Stimulated activated CD4-positive, alpha-beta T cell treated with anti-CD3 and anti-CD28 coated beads, Interleukin-4, amount 100 ng/mL, for 4 hours (primary cell): Measurements from ENCODE around the gene MIA.
A peak's percentile ranks its signal among the peaks of the same experiment; 100 is the strongest.
"Not testable (repeated sequence)": the region's sequence is repeated elsewhere in the genome, so short reads cannot be mapped to it uniquely, and the experiment has no call there.

ENCODE experiments used
- DNase-seq, 2 experiments: peaks; one replicate each; pipeline ENCODE4 v3.0.0-alpha.2; 2020

Gene MIA

DNA sequence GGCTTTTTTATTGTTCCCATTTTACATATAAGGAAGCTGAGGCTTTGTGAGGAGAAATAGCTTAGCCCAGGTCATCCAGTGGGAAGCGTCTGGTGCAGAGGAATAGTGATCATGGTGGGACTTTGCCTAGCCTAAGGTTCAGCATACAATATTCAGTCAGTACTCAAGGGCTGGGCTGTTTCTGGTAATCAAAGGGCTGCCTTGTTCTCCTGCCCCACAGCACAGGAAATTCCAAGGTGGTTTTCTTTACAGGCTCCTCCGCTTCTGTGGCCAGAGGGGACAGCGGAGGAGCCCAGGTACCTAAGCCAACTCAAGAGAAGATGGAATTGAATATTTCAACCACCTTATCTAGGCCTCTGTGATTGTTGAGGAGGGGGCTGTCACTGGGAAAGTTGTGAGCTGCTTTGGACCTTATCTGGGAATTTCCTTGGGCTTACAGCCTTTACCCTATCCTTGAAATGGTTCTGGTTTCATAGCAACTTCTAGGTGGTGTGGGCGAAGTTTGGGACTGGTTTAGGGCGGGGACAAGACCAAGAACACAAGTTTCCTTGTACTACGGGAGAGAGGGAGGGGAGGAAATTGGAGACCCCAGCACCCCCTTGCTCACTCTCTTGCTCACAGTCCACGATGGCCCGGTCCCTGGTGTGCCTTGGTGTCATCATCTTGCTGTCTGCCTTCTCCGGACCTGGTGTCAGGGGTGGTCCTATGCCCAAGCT is at the start of gene MIA:
TSS of gene MIA (plus strand) at position 606 of the 716 bp plus-strand sequence. CDS start at position 628, 22 bp downstream.
- DNase-seq = no peak

DNA sequence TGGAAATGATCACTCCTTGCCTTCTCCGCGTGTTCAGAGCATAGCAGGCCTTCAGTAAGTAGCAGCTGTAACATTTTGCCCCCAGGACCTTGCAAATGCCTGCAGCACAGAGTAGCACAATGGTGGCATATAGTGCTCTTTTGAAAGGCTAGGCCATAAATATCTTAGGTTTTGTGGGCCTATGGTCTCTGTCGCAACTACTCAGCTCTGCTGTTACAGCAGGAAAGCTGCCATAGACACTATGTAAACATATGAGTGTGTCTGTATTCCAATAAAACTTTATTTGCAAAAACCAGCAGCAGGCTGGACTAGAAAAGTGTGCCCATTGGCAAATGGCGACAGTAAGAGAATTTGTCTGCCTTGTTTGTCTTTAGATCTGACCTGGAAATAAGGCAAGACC is 49.0 kb upstream of the MIA start:
- DNase-seq = no peak

GRCh38 chr19:40730065-40730464 is 45.3 kb upstream of the MIA start:
- DNase-seq = not testable (repeated sequence)

DNA sequence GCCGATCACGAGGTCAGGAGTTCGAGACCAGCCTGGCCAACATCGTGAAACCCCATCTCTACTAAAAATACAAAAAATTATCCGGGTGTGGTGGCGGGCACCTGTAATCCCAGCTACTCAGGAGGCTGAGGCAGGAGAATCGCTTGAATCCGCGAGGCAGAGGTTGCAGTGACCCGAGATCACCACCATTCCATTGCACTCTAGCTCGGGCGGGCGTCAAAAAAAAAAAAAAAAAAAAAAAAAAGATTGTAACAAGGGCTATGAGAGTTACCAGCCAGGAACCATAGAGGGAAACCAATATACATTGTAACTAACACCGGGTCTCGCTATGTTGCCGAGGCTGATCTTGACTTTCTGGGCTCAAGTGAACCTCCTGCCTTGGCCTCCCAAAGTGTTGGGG is 43.0 kb upstream of the MIA start:
- not testable (repeated sequence) for DNase-seq

DNA sequence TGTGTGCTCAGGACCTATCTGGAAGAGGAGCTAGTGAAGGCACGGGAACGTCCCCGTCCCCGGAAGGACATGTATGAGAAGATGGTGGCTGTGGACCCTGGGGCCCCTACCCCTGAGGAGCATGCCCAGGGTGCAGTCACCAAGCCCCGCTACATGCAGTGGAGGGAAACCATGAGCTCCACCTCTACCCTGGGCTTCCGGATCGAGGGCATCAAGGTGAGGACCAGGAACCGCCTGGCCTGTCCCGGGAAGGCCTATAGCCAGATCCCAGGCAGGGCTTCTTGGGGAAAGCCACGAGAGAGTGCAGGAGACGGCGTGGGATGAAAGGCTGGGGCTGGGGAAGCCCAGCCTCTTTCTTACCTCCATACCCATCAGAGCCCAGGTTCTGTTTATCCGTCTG is 42.2 kb upstream of the MIA start:
- DNase-seq = no peak

- no peak for DNase-seq
Observed at GRCh38 chr19:40735013-40735771, 40.1 kb upstream of the MIA start.

DNA sequence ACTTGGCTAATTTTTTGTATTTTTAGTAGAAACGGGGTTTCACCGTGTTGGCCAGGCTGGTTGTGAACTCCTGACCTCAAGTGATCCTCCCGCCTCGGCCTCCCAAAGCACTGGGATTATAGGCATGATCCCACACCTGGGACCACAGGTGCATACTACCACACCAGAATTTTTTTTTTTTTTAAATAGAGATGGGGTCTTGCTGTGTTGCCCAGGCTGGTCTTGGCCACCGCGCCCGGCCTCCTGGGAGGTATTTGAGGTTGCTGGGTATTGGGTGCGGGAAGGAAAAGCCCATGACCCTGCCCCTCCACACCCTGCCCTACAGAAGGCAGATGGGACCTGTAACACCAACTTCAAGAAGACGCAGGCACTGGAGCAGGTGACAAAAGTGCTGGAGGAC is 38.7 kb upstream of the MIA start:
- no peak for DNase-seq

DNA sequence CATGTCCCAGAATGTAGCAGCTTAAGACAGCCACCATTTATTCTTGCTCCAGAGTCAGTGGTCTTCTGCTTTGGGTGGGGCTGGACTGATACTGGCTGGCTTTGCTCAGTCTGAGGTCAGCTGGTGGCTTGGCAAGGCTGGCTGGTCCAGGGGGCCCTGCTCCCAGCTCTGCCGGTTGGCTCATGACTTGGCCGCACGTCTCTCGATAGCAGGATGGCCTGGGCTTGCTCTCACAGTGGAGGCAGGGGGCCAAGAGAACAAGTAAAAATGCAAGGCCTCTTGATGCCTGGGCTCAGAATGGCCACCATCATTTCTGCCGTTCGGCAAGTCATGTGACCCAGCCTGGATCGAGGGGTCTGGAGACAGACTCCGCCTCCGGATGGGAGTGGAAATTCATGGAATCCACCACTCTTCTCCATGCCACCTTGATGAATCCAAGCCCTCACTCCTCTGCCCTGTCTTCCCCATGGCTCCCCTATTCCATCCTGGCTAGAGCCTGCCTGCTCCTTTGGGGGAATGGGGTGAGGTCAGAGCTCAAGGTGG is 38.1 kb upstream of the MIA start:
- DNase-seq = no peak

- DNase-seq = no peak
Observed at GRCh38 chr19:40739030-40739839, 36.1 kb upstream of the MIA start.

DNA sequence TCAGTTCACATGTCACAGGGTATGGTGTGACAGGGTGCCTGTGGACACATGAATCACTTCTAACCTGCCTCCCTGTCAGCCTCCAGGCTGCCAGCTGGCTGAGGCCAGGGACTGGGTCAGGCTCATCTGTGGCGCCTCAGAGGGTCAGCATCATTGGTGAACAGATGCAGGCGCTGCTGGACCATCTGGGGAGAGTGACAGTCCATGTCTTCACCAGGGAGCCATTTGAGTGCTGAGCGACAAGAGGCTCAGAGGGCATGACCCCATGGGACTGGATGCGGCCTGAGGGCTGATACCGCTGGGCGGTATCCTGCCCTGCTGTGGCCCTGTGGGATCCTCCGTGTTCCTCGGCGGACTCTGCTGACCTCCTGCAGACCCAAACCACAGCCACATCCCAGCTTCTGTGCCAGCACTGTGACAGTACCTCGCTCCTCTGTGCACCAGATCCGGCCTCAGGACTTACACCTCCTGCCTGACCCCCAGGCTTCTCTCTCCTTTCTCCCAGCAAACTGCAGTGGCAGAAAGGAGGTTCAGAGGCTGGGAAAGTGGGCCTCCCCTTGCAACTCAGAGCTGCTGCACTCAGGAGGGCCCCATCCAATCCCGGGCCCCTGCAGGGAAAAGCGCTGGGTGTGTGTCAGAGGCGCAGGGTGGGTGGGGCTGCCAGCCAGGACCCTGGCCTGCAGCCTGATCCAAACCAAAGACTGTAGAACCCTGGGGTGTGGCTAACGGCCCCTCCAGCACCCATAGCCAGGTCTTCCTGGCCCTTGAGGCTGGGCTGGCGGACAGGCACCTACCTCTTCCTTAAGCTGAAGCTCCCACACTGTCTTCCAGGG is 35.2 kb upstream of the MIA start:
- no peak for DNase-seq

DNA sequence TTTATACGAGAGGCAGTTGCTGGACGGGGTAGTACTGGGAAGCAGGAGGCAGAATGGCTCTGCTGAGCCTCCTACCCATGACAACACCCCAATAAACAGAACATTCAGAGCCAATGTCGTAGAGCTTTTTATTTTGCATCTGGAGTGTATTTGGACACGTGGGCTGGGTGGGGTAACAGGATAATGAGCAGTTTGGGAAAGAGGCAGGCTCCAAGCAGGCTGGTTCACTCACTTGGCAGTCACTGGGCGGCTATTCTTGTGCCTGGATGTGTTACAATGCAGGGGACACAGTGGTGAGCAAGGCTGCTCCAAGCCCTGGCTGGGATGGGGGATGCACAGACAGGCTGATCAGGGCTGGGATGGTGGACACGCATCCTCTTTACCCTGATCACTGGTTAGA is 34.6 kb upstream of the MIA start:
- no peak for DNase-seq

DNA sequence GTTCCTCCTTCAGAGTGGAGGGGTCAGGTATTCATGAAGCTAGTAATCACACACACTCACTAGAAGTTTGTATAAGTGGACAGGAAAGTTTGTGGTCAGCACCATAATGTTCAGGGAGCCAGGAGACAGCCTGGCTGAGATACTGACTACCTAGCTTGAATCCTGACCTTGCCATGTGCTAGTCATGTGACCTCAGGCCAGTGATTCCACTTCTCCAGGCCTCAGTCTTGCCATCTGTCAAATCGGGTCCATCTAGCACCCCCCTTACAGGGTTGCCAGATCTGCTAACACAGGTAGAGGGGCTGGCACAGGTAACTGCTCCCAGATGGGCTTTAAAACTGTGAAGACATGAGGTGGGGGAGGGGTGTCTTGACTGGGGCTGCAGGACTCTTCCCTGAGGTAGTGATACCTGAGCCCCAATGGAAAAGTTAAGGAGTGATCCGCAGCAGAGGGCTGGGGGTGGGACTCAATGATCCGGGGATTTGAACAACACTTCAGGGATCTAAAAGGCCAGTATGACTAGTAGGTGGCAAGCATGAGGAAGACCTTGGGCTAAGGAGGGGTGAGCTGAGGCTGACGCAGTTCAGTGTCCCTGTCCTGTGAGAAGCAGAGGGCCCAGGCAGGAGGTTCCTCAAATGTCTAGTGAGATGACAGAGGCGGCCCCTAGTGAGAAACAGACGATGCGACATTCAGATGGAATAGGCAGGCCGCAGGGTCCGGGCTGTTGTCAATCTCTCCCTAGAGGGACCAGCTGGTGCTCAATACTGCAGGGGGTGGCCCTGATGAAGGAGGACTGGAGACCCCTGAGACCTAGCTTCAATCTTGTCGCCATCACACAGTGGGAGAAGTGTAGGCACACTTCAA is 33.6 kb upstream of the MIA start:
- DNase-seq = no peak

- DNase-seq = no peak
Observed at GRCh38 chr19:40742477-40742876, 32.8 kb upstream of the MIA start.

- no peak for DNase-seq
Observed at GRCh38 chr19:40742886-40743285, 32.4 kb upstream of the MIA start.

DNA sequence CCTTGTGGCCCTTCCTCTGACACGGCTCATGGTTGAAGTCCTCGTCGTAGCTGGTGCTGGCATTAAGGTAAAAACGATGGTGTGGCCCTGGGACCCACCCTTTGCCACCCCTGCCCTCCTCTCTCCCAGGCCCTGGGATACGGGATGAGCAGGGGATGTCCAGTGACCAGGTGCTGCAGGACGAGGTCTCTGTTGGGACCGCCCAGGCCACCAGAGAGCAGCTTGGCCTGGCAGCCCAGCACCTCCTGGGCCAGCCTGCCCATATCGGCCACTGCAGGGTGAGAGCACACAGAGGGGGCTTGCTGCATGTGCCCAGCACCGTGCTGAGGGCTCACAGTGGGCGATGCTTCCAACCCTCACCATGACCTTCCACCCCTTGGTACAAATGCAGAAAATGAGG is 31.4 kb upstream of the MIA start:
- DNase-seq = no peak

GRCh38 chr19:40744554-40745401 is 30.5 kb upstream of the MIA start:
- no peak for DNase-seq

DNA sequence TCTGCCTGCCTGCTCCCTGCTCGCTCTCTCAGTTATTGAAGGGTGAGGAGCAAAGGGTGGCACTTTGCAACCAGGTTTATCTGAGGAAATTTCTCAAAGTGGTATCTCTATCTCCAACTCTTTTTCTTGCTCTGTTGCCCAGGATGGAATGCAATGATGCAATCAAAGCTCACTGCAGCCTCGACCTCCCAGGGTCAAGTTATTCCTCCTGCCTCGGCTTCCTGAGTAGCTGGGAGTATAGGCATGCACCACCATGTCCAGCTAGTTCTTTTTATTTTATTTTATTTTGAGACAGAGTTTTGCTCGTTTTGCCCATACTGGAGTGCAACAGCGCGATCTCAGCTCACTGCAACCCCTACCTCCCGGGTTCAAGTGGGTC is 29.9 kb upstream of the MIA start:
- DNase-seq = no peak

DNA sequence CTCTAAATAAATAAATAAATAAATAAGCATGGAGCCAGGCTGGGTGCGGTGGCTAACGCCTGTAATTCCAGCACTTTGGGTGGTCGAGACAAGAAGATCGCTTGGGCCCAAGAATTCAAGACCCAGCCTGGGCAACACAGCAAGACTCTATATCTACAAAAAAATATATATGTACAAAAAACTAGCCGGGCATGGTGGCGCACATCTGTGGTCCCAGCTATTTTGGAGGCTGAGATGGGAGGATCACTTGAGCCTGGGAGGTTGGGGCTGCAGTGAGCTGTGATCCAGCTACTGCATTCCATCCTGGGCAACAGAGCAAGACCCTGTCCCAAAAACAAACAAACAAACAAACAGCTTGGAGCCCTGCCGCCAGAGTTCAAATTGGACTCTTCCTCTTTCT is 27.8 kb upstream of the MIA start:
- no peak for DNase-seq

- peak; percentile 97 to 100 for DNase-seq
Observed at GRCh38 chr19:40750058-40750873, 25.1 kb upstream of the MIA start, which contains the start of gene ACTMAP. Gene ACTMAP, minus strand, starts transcription at chr19:40750477. Its CDS starts 674 bp downstream, at chr19:40749803.
